Hematopoietic multipotent progenitor cell treated with erythropoietin and hydrocortisone succinate and interleukin-3 and kit ligand, for 17 days (in vitro differentiated cells): ENCODE data around the gene FNDC11.

ENCODE experiments used
- DNase-seq: peaks from one replicate; pipeline ENCODE4 v3.0.0-alpha.2; 2015; ENCODE audit warnings: low spot score

Gene FNDC11

DNA sequence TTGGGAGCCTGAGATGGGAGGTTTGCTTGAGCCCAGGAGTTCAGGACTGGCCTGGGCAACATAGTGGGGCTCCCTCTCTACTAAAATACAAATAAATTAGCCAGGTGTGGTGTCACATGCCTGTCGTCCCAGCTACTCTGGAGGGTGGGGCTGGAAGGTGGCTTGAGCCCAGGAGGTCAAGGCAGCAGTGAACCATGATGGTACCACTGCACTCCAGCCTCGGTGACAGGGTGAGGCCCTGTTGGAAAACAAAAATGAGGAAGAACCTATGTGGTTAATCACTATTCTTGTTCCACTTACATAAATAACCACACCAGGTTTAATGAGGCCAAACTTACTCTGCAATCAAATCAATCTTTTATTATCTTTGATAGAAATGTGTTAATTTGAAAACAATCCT, 28.0 kb upstream of the FNDC11 start:
- DNase-seq: no peak

DNA sequence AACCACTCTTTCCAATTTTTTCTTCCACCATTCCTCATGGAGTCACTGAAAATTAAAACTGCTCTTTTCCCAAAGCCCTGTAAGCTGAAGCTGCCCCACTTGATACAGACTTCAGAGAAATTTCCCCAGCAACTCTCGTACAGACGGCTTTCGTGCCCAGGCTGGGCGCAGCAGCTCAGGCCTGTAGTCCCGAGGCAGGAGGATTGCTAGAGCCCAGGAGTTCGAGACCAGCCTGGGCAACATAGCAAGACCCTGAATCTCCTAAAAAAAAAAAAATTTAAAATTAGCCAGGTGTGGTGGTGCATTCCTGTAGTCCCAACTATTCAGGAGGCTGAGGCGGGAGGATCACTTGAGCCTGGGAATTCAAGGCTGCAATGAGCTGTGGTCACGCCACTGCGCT, 26.8 kb upstream of the FNDC11 start:
- no peak for DNase-seq

DNA sequence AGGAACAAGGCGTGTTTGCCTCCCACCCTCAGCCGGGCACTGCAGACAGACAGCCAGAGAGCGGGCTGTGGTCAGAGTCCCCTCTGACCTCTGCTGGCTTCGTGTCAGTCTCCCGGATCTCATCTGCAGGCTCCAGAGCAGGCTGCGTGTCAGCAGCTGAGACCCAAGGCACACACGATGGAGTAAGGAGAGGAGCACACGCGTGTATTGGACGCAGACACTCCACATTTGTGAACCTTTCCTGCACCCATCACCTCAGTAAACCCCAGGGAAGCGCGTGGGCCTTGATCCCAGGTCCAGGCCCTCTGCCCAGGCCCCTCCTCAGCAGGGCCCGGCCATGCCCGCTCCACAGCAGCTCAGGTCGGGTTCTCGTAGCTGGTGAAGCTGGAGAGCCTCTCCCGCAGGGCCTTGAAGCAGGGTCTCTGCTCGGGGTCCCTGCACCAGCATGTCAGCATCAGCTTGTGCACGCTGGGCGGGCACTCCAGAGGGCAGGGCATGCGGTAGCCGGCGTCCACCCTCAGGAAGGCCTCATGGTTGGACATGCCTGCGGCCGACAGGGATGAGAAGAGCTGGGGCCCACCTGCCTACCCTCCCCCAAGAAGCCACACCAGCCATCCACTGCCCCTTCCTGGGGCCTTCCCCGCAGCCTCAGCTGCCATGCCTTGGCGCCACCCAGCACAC, 24.6 kb upstream of the FNDC11 start:
- DNase-seq: no peak

DNA sequence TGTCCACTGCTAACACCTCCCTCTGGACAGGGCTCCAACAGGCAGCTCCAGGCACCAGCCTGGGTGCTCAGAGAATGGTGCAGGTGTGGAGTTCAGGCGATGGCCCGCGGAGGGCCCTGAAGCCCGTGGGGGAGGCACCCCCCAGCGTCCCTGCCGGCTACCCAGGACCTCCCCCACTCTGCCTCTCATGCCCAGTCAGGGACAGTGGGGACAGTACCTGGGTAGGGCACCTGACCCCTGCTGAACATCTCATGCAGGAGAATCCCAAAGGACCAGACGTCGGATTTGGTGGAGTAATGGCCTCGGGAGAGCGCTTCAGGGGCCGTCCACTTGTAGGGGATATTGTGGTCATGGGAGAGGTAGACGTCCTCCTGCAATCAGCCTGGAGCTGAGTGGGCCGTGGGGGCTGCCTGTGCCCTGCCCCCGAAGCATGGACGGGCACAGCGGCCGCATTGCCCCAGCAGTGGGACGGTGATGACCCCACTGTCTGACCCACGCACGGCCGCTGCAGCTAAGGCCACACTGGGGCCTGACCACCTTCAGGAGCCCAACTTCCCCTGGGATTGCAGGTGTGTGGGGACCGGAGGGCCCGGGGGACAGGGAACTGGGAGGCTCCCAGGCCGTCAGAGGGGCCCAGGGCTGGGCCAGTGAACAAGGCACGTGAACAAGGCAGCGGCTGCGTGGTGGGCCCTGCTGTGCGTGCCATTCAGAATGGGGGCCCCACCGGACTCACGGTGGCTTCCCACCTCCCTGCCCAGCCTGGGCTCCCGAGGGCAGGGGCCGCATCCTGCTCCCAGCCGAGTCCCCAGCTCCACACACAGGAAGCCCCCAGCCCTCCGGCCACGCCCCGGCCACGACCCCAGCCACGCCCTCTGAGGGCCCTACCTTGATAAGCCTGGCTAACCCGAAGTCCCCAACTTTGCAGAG, 23.8 kb upstream of the FNDC11 start:
- no peak for DNase-seq

DNA sequence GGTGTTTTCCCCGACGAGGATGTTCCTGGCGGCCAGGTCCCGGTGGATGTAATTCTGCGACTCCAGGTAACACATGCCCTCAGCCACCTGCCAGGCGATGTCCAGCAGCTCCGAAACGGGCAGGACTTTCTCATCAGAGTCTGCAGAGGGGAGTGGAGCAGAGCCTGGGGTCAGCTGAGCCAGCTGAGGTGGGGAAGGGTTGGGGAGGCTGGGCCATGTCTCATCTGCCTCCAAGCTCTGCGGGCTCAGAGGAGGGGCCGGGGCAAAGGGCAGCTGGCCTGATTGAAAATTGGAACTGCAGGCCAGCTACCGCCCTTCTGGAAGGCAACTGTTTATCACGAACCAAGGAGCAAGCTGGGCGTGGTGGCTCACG, 23.2 kb upstream of the FNDC11 start:
- DNase-seq: no peak

DNA sequence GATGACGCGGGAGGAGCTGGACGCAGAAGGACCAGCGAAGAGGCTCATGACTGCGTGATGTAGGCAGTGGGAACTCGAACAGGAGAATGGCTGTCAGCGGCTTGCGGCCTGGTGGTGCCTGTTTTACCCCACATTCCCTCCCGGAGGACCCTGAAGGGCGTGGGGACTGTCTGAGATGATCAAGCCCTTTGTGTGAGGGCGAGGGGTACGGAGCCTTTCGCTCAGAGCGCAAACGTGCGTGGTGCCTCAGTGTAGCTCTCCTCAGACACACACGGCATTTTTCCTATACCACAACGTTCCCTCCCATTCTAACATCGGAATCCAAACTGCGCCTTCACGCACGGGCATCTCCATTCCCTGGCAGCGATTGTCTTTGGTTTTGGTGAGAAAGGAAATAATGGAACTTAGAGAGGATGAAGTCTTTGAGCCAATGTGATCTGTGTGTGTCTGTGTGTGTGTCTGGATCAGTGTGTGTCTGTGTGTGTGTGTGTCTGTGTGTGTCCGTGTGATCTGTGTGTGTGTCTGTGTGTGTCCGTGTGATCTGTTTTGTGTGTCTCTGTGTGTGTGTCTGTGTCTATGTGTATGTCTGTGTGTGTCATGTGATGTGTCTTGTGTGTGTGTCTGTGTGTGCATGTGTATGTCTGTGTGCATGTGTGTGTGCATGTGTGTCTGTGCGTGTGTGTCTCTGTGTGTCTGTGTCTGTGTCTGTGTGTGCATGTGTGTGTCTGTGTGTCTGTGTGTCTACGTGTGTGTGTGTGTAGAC, 22.1 kb upstream of the FNDC11 start:
- DNase-seq: no peak

DNA sequence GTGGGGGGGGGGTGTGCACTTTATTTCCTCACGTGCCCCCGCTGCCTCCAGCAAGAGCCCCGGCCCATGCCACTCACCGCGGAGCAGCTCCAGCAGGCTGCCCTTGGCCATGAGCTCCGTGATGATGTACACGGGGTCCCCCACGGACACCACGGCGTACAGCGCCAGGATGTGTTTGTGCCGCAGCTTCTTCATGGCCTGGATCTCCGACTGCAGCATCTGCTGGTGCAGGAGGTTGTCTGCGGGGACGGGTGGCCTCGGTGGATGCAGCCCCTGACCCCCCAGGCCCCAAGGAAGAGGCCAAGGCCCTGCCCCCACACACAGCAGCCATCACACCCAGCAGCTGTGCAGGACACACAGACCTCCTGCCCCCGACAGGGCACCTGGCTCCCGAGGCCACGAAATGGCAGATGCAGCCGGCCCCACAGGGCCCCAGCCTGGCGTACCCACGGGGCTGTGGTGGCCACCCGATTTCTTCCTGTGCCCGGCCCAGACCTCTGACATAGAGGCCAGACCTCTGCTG, 21.4 kb upstream of the FNDC11 start:
- DNase-seq: no peak

DNA sequence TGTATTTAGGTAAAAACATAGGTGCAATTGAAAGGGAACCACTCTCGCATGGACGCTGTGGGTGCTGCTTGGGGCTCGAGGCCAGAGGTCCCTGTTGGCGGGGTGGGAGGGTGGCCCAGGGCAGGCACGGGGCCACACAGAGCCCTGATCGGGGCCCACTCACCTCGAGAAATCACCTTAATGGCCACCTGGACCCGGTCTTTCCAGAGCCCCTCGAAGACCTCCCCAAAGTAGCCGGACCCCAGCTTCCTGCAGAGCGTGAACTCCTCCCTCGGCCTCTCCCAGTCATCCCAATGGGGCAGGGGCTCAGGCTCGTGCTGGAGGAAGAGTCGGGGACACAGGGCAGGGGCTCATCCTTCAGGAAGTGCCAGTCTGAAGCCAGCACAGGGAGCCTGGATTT, 20.6 kb upstream of the FNDC11 start:
- DNase-seq: no peak

DNA sequence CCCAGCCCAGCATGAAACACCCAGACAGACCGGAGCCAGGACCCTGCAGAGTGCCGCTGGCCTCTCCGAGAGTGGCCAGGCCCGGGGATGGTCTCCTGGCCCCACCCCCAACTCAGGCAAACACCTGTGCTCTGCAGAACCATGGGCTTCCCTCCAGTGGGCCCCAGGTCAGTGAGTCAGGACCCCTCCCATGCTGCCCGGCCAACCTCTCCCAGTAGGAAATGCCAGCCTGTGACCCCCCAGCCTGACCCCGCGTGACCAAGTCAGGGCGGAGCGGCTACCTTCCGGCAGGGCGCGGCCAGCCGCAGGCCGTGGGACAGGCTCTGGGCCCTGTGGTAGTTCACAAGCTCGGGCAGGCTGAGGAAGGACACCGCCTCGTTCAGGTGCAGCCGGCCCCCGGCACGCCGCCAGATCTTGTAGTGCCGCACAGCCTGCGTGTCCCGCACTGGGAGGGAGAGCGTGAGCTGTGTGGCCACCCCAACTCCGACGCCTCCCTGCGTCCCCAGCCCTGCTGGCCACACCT, 20.0 kb upstream of the FNDC11 start:
- no peak for DNase-seq

DNA sequence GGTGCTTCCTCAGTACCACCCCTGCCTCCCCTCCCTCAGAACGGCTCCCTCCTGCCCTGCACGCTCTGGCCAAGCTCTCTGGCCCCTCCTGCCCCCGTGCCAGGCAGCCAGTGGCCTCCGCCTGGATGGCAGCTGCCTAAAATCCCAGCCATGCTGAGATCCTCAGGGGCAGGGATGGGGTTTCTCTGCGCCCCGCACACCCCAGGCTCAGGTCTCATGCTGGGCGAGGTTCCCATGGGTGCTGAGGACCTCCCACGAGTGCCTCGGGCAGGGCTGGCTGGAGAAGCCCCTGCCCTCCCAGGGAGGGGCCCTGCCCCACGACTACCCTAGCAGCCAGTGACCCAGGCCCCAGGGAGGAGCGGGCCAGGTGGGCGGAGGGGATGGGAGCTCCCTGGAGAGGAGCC, 19.5 kb upstream of the FNDC11 start:
- DNase-seq: no peak

DNA sequence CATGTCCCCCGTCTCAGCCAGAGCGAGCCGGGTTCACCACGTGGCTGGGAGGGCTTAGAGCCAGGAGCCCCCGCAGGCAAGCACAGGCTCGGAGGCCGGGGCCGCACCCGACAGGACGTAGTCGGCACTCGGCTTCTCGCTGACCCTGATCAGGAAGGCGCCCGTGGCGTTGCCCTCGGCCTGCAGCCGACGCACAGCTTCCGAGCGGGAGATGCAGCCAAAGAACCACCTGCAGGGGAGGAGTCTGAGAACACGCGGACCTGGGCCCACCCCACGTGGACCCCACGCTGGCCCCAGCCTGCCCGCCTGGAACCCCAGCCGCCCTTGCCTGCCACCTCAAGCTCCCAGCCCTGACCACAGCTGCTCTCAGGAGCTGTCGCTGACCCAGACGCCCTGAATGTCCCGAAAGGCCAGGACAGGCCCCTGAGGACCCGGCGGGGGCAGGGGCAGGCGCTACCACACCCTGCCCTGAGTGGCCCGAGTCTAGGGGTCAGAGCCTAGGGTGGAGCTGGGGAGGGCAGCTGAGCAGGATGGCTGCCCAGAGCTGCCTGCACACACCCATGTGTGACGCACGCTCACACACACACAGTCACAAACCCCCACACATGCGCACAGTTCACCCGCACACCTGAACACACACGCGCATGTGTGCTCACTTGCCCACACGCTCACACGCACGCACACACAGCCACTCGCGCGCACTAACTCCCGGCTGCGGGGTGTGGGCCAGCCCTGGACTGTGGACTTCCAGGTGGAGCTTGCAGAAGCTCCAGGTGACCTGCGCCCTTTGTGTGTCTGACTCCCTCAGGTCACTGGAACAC, 18.9 kb upstream of the FNDC11 start:
- no peak for DNase-seq

DNA sequence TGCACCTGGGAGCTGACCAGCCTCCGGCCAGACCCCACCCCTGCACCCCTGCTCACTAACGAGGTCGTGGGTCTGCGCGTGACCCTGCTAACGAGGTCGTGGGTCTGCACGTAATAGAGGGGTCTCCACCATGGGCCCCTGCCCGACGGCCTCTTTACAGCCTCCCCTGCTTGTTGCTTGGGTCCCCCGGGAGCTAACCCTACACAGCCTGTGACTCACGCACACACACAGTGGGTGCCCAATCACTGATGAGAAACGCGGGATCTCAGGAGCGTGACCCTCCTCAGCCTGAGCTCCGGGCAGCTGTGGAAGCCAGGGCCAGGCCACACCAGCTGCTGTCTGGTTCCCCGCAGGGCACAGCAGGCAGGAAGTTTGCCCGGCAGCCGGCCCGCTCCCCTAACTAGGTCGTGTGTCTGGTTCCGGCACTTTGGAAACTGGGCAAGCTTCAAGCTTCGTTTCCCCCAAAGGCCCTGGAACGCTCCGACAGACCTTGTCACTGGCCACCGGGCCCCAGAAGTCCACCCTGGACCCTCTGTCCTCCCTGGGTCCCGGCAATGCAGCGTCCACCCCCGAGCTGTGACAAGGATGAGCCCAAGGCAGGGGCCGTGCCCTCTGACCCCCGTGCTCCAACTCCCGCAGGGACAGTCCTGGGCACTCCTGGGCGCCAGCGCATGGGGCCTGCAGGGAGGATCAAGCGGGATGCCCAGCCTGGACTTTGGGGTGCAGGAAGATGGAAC, 17.6 kb upstream of the FNDC11 start:
- no peak for DNase-seq

DNA sequence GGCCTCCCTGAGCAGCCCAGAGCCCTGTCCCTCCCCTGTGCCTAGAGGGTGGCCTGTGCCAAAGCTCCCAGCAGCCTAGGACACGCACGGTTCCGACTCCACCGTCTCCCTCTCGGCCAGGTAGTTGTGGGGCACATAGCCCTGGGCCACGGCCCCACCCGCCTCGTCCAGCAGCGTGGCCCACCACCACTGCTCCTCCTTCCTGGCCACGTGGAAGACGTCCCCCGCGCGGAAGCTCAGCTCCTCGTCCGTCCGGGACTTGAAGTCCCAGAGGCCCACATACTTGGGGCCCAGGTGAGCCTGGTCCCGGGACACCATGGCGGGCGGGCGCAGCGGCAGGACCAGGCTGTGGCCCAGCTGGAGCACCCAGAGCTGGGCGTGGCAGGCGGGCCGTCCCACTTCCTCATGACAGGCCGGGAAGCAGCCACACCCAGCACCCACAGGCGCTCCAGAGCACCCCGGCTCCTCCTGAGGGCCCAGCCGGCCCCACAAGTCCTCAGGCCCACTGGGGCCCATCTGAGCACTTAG, 16.9 kb upstream of the FNDC11 start, which contains the start of gene PTK6:
TSS of gene PTK6 (minus strand) at position 380 of the 528 bp plus-strand sequence. CDS start at position 318, 62 bp downstream.
- no peak for DNase-seq

DNA sequence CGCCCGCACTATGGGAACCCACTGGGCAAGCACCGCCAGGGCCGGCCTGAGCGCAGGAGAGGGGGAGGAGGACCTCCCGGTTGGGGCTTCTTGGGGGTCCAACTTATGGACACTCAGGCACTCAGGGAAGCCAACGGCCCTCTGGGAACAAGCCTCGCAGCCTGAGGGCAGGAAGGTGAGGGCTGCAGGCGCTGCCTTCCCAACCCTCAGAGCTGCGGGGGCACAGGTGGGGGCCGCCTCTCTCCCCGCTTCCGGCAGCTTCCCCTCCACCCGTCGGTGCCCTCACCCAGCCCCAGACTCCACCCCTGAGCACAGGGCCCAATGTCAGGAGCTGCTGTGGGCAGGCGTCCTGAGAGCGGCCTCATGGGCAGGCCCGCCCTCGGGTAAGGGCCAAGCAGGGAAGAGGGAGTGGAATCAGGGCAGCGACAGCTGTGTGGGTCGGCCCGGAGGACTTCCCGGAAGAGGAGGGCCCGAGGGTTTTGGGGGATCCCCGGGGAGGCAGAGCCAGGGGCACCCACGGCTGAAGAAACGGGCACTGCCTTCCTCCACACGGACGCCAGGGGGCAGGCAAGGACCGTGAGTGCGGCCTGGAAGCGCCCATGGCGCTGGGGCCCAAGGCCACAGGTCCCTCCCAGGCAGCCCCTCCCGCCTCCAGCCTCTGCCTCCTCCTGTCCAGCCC, 16.3 kb upstream of the FNDC11 start:
- peak; percentile 81 for DNase-seq

DNA sequence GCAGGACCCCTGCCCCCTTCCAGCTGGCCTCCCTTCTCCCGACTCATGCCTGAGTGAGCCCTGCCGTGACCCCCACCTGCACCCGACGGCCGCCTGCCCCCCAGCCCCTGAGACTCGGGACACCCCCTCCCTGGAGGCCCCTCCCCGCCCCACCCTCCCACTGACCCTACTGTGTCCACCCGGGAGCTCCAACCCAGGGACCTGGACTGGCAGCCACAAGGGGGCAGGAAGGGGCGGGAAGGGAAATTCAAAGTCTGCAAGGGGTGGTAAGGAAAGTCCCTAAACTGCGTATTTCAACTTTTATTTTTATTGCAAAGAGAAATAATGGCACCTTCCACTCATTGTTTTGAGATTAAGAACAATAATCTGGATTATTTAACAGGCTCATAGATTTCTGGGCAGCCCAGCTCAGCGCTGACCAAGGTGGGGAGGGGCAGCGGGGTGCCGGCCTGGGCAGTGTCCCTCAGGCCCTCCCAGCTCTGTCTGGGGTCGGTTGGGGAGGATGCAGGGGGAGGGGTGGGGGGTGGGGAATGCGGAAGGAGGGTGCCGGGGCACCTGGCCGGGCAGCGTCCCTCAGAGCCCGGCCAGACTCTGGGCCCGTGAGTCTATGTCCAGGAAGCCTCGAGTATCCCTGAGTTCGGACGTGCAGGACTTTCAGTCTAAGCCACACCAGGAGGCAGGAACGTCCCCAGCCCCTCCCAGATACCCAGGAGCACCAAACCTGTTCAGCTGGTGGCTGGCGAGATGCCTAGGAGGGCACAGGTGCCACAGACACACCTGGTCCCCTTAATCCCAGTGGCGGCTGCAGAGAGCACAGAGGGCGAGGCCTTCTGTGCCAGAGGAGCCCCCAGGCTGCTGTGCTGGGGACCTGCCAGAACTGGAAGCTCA, 15.5 kb upstream of the FNDC11 start:
- no peak for DNase-seq

DNA sequence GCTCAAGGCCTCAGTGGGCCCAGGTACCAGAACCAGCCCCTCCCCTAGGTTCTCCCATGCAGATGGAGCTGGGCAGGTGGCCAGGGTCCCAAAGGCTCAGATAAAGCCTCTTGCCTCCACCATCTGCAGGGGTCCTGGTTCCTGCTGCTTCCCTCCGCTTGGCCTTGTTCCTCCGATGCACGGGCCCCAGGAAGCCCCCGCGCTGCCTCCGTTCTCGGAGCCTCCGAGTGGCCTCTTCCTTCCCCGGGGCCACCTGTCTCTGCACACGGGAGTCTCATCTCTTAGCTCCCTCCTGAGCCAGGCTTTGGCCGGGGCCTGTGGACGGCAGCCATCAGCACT, 14.9 kb upstream of the FNDC11 start:
- no peak for DNase-seq

DNA sequence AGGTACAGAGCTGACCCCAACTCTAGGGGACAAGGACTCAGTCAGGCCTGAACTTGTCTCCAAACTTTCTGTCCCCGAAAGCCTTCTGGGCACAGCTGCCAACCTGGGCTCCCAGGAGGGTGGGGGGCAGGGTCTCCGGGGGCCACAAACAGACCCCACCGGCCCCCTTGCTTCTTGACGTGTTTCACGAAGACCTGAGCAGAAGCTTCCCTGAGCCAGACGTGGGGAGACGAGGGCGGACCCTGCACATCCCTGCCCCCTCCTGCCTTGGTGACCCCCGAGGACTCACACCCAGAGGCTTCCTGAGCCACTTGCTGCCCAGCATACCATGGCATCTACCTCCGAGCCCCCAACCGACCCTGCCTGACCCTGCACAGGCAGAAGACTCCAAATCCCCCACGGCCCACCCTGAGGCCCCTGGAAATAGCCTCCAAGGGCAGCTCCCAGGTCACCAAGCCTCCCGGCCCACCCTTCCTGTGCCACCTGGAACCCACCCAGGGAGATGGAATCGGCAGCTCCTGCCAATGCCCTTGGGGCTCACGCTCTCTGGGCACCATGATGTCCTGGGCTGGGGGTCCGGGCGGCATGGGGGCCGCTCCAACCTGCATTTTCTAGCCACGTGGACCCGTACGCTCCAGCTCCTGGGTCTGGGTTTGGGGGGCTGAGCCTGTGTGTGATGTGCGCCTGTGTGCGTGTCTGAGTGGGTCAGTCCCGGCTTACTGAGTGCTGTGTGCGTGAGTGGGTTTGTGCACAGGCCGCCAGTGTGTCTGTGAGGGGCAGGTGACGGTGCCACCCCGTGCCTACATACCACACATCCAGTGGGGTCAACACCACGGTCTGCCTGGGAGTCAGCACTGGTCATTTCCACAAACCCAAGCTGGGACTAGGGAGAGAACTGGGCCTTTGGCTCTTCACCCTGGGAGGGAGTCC, 14.3 kb upstream of the FNDC11 start:
- DNase-seq: no peak
